Prostate gland (tissue), 2 donors: ENCODE data around the gene CNTNAP2. TPM values are rescaled to one million over a fixed set of nuclear protein-coding genes. Genes with fewer than 3 reads are reported as not detected.

Source experiments
- DNase-seq: peaks from one replicate; pipeline ENCODE4 v3.0.0-alpha.2; 2019; ENCODE audit warnings: low spot score
- H3K27ac ChIP-seq, 2 donors: fragments of 200-600 bp; sonication (generic); 2 replicates each; pipeline ENCODE4 v1.5.1; 2017 to 2019
- H3K27me3 ChIP-seq: fragments of 200-600 bp; sonication (generic); replicated peaks from 2 replicates; pipeline ENCODE4 v1.5.1; 2019; ENCODE audit not compliant: insufficient read depth
- H3K36me3 ChIP-seq, 2 donors: fragments of 200-600 bp; sonication (generic); 1 replicate in 1 of 2; 2 replicates in 1 of 2; pipeline versions ENCODE4 v1.5.1 to v1.8.1; 2017 to 2019
- H3K4me1 ChIP-seq: fragments of 200-600 bp; sonication (generic); replicated peaks from 2 replicates; pipeline ENCODE4 v1.5.1; 2019
- H3K4me3 ChIP-seq, 2 donors: fragments of 200-600 bp; sonication (generic); 2 replicates each; pipeline ENCODE4 v1.5.1; 2017 to 2019
- H3K9me3 ChIP-seq: fragments of 200-600 bp; sonication (generic); 2 replicates; pipeline ENCODE4 v1.5.1; 2017
- CTCF ChIP-seq, 4 experiments: fragments of 200-600 bp in 2 of 4; fragments of 450-650 bp in 2 of 4; sonication (generic) in 2 of 4; IDR thresholded peaks; 1 replicate in 3 of 4; 2 replicates in 1 of 4; pipeline ENCODE4 v1.5.1; 2016 to 2019; ENCODE audit warnings: antibody characterized with exemption in 4 of 4, mild to moderate bottlenecking in 2 of 4, moderate library complexity in 2 of 4
- POLR2A ChIP-seq: fragments of 450-650 bp; IDR thresholded peaks from one replicate; pipeline ENCODE4 v1.6.1; 2016; ENCODE audit warnings: antibody characterized with exemption, mild to moderate bottlenecking
- POLR2AphosphoS5 ChIP-seq: sonication (generic); formaldehyde crosslinking; IDR thresholded peaks from one replicate; pipeline ENCODE4 v1.6.1; 2017; ENCODE audit warnings: antibody characterized with exemption
- WGBS: methylation state at CpG from one replicate; pipeline ENCODE4 v1.1.5; 2018; 5-methylcytosine and 5-hydroxymethylcytosine counted together
- intact Hi-C: fragments of 100-400 bp; cut with DNase I; formaldehyde crosslinking; loops from one replicate; pipeline ENCODE4 v1.14.2; 2022
- total RNA-seq, 2 donors: library from RNA; depleted of rRNA; stranded (reverse); fragments of >200 nt; gene quantifications; one replicate each; pipeline ENCODE4 v1.1.0, GENCODE V29; 2016

The CNTNAP2 gene
- total RNA-seq, 2 donors from 2014 or later = 10.6 to 43.7 TPM

- Histone ChIP-seq H3K4me3 (no peak overlapping the region), H3K36me3 (no peaks in the 10 kb centered on the region), H3K27ac (no peak overlapping the region), H3K27me3 (no peaks in the 10 kb centered on the region), H3K4me1 (no peaks in the 10 kb centered on the region), H3K9me3 (no peaks in the 10 kb centered on the region)
- DNase-seq = no peak
- 83% methylated on average over 5 of the region's 5 CpGs for WGBS
- TF ChIP-seq CTCF (IDR thresholded peaks at IDR 0.05) (no peak), POLR2A (no peak), POLR2AphosphoS5 (no peak)
- intact Hi-C loops = no loop called here
These were observed 1119.2 kb downstream of the CNTNAP2 start for GRCh38 chr7:147235645-147236382.

DNA sequence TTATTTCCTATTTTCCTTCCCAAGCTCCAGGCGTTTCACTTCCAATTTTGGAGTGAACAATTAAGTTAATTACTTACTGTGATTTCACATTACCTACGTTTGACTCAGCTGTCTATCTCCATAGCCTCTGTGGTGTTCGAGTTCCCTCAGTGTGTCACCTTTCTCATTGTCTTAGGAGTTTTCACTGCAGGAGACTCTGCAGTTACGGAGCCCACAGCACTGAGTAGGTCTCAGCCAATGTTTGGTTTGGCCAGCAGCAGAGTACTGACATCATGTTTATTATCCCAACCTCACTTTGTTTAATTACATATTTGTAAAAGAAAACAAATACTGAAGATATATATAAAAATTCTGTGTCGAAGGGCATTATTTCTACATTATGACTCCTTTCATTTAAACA is 1123.9 kb downstream of the CNTNAP2 start:
- Histone ChIP-seq H3K4me1 (no peaks in the 10 kb centered on the region), H3K27ac (no peak overlapping the region), H3K9me3 (no peaks in the 10 kb centered on the region), H3K27me3 (no peaks in the 10 kb centered on the region), H3K4me3 (no peak overlapping the region), H3K36me3 (no peaks in the 10 kb centered on the region)
- no peak for DNase-seq
- intact Hi-C loops = loop anchor here (10.0 kb wide), 1 partner anchor 1004 kb away; no protein-coding TSS in a partner anchor
- TF ChIP-seq CTCF (IDR thresholded peaks at IDR 0.05) (no peak), POLR2A (no peak), POLR2AphosphoS5 (no peak)
- 62% methylated on average over 5 of the region's 5 CpGs for WGBS

- WGBS = 44% methylated on average over 8 of the region's 8 CpGs
- Histone ChIP-seq H3K4me3 (no peak overlapping the region), H3K4me1 (no peaks in the 10 kb centered on the region), H3K9me3 (no peaks in the 10 kb centered on the region), H3K36me3 (no peaks in the 10 kb centered on the region), H3K27me3 (no peaks in the 10 kb centered on the region), H3K27ac (no peak overlapping the region)
- intact Hi-C loops = loop anchor here (5.0 to 10.0 kb wide), 2 partner anchors 837 to 1000 kb away; no protein-coding TSS in a partner anchor
- peak; percentile 15 to 53 (median 39) for TF ChIP-seq CTCF (IDR thresholded peaks at IDR 0.05)
- no peak for TF ChIP-seq POLR2AphosphoS5
- peak; percentile 20 for DNase-seq
These were observed 1128.7 kb downstream of the CNTNAP2 start for GRCh38 chr7:147245274-147245673.

- no peak overlapping the region for H3K27ac ChIP-seq
- no peak overlapping the region for H3K4me3 ChIP-seq
- intact Hi-C loops = loop anchor here (5.0 to 10.0 kb wide), 2 partner anchors 832 to 995 kb away; no protein-coding TSS in a partner anchor
- H3K4me1 ChIP-seq = no peaks in the 10 kb centered on the region
- no peak for DNase-seq
- H3K27me3 ChIP-seq = no peaks in the 10 kb centered on the region
- H3K36me3 ChIP-seq = no peaks in the 10 kb centered on the region
- WGBS = 85% methylated on average over 2 of the region's 2 CpGs
- no peak for TF ChIP-seq POLR2AphosphoS5
- TF ChIP-seq POLR2A = no peak
- TF ChIP-seq CTCF (IDR thresholded peaks at IDR 0.05) = no peak
- no peaks in the 10 kb centered on the region for H3K9me3 ChIP-seq
These were observed 1133.4 kb downstream of the CNTNAP2 start for GRCh38 chr7:147249956-147250355.

DNA sequence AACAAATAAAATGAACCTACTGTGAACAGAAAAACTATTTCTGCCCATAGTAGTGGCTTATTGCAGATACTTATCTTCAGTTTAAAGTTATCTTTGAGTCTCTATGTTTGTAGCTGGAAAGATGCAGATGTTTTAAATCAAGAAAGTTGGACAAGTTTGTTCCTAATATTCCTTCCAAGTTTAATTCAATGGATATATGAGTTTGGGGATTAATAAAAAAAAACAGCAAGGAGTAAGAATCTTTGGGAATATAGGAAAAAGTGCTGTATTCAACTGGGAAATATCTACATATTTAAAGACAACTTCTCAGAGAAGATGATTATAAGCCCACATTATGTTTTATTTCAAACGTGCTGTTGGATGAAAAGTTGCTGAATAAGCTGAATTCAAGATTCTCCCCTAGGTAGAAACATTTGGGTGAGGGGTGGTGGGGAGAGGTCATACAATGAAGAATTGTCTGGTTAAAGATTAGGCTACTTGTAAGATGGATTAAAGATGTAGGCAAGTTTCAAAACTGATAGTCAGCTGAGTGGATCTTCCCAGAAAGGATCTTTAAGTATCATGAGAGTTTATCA is 1135.2 kb downstream of the CNTNAP2 start:
- no peaks in the 10 kb centered on the region for H3K9me3 ChIP-seq
- 69% methylated on average over 1 of the region's 1 CpG for WGBS
- no peak overlapping the region for H3K27ac ChIP-seq
- intact Hi-C loops = no loop called here
- H3K36me3 ChIP-seq = no peaks in the 10 kb centered on the region
- no peak overlapping the region for H3K4me3 ChIP-seq
- no peaks in the 10 kb centered on the region for H3K4me1 ChIP-seq
- DNase-seq = no peak
- TF ChIP-seq POLR2AphosphoS5 (no peak), POLR2A (no peak), CTCF (IDR thresholded peaks at IDR 0.05) (no peak)
- no peaks in the 10 kb centered on the region for H3K27me3 ChIP-seq
